Thyroid gland (tissue), 4 donors: ENCODE measurements around the gene CDC42BPG.

Experiments
- CTCF ChIP-seq, 6 experiments: fragments of 200-600 bp in 3 of 6; fragments of 450-650 bp in 3 of 6; sonication (generic) in 3 of 6; IDR thresholded peaks; one replicate each; pipeline ENCODE4 v1.5.1; 2016 to 2019; ENCODE audit warnings: antibody characterized with exemption in 6 of 6, mild to moderate bottlenecking in 2 of 6, inconsistent platforms in 1 of 6, moderate library complexity in 1 of 6
- POLR2A ChIP-seq, 2 donors: fragments of 450-650 bp; IDR thresholded peaks; one replicate each; pipeline ENCODE4 v1.6.1; 2017; ENCODE audit warnings: antibody characterized with exemption in 2 of 2, mild to moderate bottlenecking in 2 of 2, moderate library complexity in 1 of 2

- TF ChIP-seq CTCF (IDR thresholded peaks at IDR 0.05) (no peak), POLR2A (IDR thresholded peaks at IDR 0.05) (no peak)
Measured at GRCh38 chr11:64855596-64856304, 11.3 kb upstream of the CDC42BPG start.
